Measurements from ENCODE around the gene MPDU1. TPM values are rescaled to one million over a fixed set of nuclear protein-coding genes. Genes with fewer than 3 reads are reported as not detected.

The MPDU1 gene
- total and polyA plus RNA-seq, 7 donors, result 38.4 to 121 (median 46.7) TPM

DNA sequence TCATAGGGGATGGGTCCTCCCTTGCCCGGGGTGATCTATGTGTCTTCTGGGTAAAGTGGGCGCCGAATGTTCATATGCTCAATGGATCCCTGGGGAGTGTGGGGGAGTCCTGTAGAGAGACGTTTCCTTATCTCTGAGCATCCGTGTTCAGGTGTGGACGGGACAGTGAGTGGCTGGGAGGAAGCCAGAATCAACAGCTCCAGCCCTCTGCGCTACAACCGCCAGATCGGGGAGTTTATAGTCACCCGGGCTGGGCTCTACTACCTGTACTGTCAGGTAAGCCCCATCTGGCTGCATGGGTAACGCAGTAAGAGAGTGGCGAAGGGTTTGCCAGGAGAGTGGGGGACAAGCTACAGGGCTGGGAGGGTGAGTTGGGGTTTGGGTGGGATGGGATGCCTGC is 27.0 kb upstream of the MPDU1 start:
- TF ChIP-seq CTCF (IDR thresholded peaks at IDR 0.05) (no peak), POLR2A (IDR thresholded peaks at IDR 0.05) (no peak), EP300 (IDR thresholded peaks at IDR 0.05) (no peak), POLR2AphosphoS5 (IDR thresholded peaks at IDR 0.05) (no peak)
- intact Hi-C loops (cut with DNase I), result no loop called here

GRCh38 chr17:7557147-7557764 is 26.4 kb upstream of the MPDU1 start:
- Histone ChIP-seq H3K9me3 (no peaks in the 10 kb centered on the region), H3K36me3 (peaks cover 0 to 5% (median 0%) of the 10 kb centered on the region in 4 donors), H3K4me3 (no peak overlapping the region), H3K27me3 (no peaks in the 10 kb centered on the region), H3K4me1 (peaks cover 0 to 43% (median 40%) of the 10 kb centered on the region in 4 donors), H3K27ac (peak overlapping the region; percentile 89 to 98 (median 97))
- intact Hi-C loops (cut with DNase I), result no loop called here
- TF ChIP-seq CTCF (IDR thresholded peaks at IDR 0.05), result no peak
- no peak for TF ChIP-seq EP300 (IDR thresholded peaks at IDR 0.05)
- no peak for TF ChIP-seq POLR2AphosphoS5 (IDR thresholded peaks at IDR 0.05)
- peak in 1 of 2 donors; percentile 19 for TF ChIP-seq POLR2A (IDR thresholded peaks at IDR 0.05)
- DNase-seq, result no peak
- 18 to 54% methylated on average over 19 of the region's 19 CpGs for WGBS, 2 donors

More for the DNA sequence above, 27.0 kb upstream of the MPDU1 start:
- Histone ChIP-seq H3K4me1 (peaks cover 0 to 41% (median 39%) of the 10 kb centered on the region in 4 donors), H3K9me3 (no peaks in the 10 kb centered on the region), H3K27ac (peak overlapping the region; percentile 89 to 98 (median 97)), H3K27me3 (no peaks in the 10 kb centered on the region), H3K4me3 (no peak overlapping the region), H3K36me3 (peaks cover 0 to 5% (median 2%) of the 10 kb centered on the region in 4 donors)
- 22 to 71% methylated on average over 12 of the region's 12 CpGs for WGBS, 2 donors
- no peak for DNase-seq

DNA sequence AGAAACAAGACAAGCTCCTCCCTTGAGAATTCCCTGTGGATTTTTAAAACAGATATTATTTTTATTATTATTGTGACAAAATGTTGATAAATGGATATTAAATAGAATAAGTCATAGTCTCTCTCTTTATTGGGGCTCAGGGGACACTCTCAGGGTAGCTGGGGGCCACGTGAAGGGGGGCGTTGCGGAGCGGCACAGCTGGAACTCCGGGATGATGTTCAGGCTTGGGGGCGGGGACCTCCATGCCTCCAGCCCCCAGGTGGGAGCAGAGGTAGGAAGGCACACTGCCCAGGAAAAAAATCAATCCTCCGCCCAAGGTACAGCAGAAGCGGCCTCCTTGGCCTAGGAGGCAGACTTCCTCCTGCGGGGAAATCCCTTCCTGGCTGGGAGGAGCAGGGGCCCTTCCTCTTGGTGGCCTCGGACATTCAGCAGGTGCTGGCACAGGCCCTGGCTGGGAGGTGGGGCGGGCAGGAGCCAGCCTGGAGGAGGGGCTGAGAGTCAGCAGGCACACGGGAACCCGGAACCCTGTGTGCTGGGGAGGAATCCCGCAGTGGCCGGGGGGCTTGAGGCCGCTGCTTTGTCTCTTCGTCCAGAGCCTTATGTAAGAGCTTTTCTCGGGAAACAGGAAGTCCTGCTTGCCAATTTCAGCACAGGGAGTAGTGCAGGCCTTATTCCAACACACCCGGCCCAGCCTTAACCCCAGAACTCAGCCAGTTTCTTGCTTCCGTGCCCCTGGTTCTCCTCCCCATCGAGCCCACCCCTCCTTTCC is 25.7 kb upstream of the MPDU1 start:
- H3K4me1 ChIP-seq, result peaks cover 0 to 50% (median 47%) of the 10 kb centered on the region in 4 donors
- WGBS, 2 donors, result 4 to 14% methylated on average over 21 of the region's 21 CpGs
- H3K9me3 ChIP-seq, result no peaks in the 10 kb centered on the region
- intact Hi-C loops (cut with DNase I), result no loop called here
- peak overlapping the region; percentile 89 to 98 (median 97) for H3K27ac ChIP-seq
- H3K27me3 ChIP-seq, result no peaks in the 10 kb centered on the region
- H3K4me3 ChIP-seq, result peak overlapping the region; percentile 2 to 97 (median 84)
- H3K36me3 ChIP-seq, result peaks cover 0 to 5% (median 0%) of the 10 kb centered on the region in 4 donors
- TF ChIP-seq EP300 (IDR thresholded peaks at IDR 0.05) (peak in 2 of 4 donors; percentile 35 to 36), POLR2A (IDR thresholded peaks at IDR 0.05) (peak; percentile 43 to 85), CTCF (IDR thresholded peaks at IDR 0.05) (no peak), POLR2AphosphoS5 (IDR thresholded peaks at IDR 0.05) (peak; percentile 72 to 90 (median 82))
- DNase-seq, result peak; percentile 96

- Histone ChIP-seq H3K27me3 (no peaks in the 10 kb centered on the region), H3K27ac (peak within 1 kb of the TSS; percentile 89 to 98 (median 97)), H3K9me3 (no peaks in the 10 kb centered on the region), H3K36me3 (peaks cover 0 to 11% (median 5%) of the 10 kb centered on the region in 4 donors), H3K4me3 (peak within 1 kb of the TSS; percentile 15 to 97 (median 84)), H3K4me1 (peaks cover 0 to 58% (median 54%) of the 10 kb centered on the region in 4 donors)
- WGBS, 2 donors, result 10 to 26% methylated on average over 16 of the region's 16 CpGs
- DNase-seq, result peak; percentile 87
- intact Hi-C loops (cut with DNase I), result no loop called here
- TF ChIP-seq EP300 (IDR thresholded peaks at IDR 0.05), result no peak
- TF ChIP-seq POLR2A (IDR thresholded peaks at IDR 0.05), result peak in 1 of 2 donors; percentile 7
- TF ChIP-seq POLR2AphosphoS5 (IDR thresholded peaks at IDR 0.05), result peak in 1 of 4 donors; percentile 54
- no peak for TF ChIP-seq CTCF (IDR thresholded peaks at IDR 0.05)
Measured at GRCh38 chr17:7558544-7559319, 24.9 kb upstream of the MPDU1 start, which contains the start of gene TNFSF13. Gene TNFSF13, plus strand, starts transcription at chr17:7558750. Its CDS starts 290 bp downstream, at chr17:7559040.
